Retinal pigment epithelial cell (primary cell): Measurements from ENCODE around the gene SKI.

Source experiments
- DNase-seq: peaks from one replicate; pipeline ENCODE4 v3.0.0-alpha.2; 2010; ENCODE audit warnings: low read depth
- H3K4me3 ChIP-seq: 2 replicates; pipeline ENCODE4 v1.5.1; 2011; ENCODE audit warnings: mild to moderate bottlenecking, low read length, control low read depth, moderate library complexity
- CTCF ChIP-seq: conservative IDR thresholded peaks from 2 replicates; pipeline ENCODE4 v1.5.1; 2011; ENCODE audit warnings: low read depth, low read length, control low read depth, inconsistent platforms

The SKI gene

GRCh38 chr1:2296614-2297013 lies 68.5 kb downstream of the SKI start:
- H3K4me3 ChIP-seq, result no peak overlapping the region
- TF ChIP-seq CTCF, result no peak
- DNase-seq, result no peak

GRCh38 chr1:2297246-2298011 lies 69.3 kb downstream of the SKI start:
- no peak overlapping the region for H3K4me3 ChIP-seq
- no peak for DNase-seq
- no peak for TF ChIP-seq CTCF

- DNase-seq, result no peak
- TF ChIP-seq CTCF, result no peak
- no peak overlapping the region for H3K4me3 ChIP-seq
Measured at GRCh38 chr1:2298685-2299084, 70.6 kb downstream of the SKI start.

- no peak for TF ChIP-seq CTCF
- DNase-seq, result no peak
- no peak overlapping the region for H3K4me3 ChIP-seq
Measured at GRCh38 chr1:2299131-2299627, 71.1 kb downstream of the SKI start.

- H3K4me3 ChIP-seq, result no peak overlapping the region
- no peak for DNase-seq
- no peak for TF ChIP-seq CTCF
Measured at GRCh38 chr1:2300004-2300771, 72.1 kb downstream of the SKI start.

- DNase-seq, result no peak
Measured at GRCh38 chr1:2300851-2301606, 72.9 kb downstream of the SKI start.

More at GRCh38 chr1:2300851-2301606, 72.9 kb downstream of the SKI start:
- H3K4me3 ChIP-seq, result no peak overlapping the region
- no peak for TF ChIP-seq CTCF
